ENCODE data around the gene POP5.

POP5 gene

DNA sequence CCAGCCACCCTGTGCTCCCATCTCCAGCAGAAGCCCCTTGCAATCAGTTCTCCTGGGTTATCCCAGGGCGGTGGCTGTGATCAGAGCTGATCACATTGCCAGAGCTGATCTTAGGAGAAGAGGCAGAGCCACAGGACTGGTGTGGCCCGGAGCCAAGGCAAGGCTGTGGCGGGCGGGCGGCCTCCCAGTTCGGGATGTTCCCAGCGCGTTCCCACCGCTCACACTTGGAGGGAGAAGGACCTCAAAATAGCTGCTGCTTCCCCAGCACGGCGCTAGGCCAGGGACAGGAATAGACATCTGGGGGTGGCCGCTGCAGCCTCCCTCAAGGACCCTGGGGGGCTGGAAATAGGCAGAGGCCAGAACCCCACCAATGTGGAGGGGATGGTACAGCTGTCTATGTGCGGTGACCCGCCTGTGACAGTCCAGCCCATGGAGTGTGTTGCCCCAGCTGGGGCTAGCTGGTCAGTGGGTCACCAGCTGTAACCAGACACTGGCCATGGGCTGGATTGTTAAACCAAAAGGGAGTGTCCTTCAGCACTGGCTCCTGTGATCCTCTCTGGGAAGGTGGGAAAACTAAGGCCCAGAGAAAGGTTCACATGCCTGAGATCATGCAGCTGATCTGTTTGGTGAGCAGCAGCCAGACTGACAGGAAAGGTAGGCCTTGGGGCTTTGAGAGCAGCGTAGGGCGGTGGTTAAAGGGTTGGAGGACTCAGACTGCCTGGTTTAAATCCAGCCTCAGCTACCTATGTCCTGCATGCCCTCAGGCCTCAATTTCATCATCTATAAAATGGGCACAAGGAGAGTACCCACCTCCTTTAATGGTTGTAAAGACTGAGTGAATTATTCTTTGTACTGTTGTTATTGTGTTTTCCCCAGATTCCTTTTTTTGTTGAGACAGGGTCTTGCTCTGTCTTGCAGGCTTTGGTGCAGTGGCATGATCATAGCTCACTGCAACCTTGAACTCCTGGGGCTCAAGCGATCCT is 8.0 kb upstream of the POP5 start:
- no peak for DNase-seq

GRCh38 chr12:120588371-120588770 is 7.2 kb upstream of the POP5 start:
- DNase-seq, result no peak

DNA sequence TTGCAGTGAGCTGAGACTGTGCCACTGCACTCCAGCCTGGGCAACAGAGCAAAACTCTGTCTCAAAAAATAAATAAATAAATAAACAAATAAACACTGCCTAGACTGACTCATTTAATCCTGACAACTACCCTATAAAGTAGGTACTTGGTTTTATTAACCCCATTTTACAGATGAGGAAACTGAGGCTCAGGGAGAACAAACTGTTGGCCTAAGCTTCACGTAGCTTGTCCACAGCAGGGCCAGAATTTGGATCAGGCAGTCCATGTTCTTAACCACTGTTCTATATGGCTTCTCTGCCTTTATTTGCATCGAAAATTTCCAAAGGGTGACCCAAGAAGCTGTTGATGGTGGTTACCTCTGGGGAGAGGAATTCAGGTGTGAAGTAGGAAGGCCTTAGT is 5.7 kb upstream of the POP5 start:
- DNase-seq, result no peak

- no peak for DNase-seq
Observed at GRCh38 chr12:120586206-120586605, 5.0 kb upstream of the POP5 start.

DNA sequence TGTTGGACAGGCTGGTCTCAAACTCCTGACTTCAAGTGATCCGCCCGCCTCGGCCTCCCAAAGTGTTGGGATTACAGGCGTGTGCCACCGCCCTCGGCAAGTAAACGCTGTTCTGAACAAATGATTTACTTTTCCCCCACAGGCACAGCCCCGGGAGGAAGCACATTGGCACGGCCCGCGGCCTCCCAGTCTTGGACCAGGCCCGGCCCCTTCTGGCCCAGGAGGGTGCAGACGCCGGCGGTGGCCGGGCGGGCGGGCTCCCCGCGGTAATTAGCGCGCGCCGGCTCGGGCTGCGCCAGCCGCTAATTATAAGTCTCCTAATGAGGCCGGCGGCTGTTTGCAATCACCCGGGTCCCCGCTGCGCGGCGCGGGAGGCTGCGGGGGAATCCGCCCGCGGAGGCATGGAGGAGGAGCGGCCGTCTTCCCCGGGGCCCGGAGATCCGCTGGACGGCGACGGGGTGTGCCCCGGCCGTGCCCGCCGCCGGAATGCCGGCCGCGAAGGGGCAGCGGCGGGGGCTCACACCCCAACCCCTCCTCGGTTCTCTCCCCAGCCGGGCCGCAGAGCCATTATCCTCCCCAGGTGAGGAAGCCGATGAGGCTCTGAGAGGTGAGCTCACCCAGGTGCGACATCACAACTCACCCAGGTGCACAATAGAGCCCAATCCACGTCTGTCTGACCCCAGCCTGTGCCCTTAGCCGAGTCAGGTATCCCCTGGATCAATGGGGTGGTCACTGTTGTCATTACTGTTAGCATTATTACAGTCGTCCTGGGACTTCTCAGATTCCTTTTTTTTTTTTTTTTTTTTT is 3.3 kb upstream of the POP5 start:
- peak; percentile 62 for DNase-seq

DNA sequence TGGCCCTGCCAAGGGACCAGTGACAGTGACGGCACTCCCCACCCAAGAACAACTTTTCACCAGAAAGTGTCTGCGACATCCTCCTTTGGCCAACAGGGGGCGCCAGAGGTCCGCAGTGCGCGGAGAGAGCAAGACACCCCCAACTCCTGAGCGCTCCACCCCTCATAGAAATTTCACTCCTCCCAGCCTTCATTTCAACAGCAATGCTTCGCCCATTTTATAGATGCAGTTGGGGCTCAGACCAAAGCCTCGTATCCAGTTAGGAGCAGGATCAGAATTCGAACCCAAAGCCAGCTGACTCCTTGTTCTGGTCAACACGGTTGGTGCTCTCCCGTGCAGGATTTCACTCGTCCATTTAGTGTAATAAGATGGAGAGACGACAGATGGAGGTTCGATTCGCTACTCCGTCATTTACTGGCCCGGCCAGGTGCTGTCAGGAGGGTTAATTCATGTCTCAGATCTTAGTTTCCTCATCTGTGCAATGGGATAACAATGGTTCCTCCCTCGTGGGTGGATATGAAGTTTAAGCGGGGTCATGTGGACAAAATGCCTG is 2.4 kb upstream of the POP5 start:
- peak; percentile 88 for DNase-seq

GRCh38 chr12:120581998-120582397 is 796 bp upstream of the POP5 start:
- DNase-seq, result peak; percentile 18

DNA sequence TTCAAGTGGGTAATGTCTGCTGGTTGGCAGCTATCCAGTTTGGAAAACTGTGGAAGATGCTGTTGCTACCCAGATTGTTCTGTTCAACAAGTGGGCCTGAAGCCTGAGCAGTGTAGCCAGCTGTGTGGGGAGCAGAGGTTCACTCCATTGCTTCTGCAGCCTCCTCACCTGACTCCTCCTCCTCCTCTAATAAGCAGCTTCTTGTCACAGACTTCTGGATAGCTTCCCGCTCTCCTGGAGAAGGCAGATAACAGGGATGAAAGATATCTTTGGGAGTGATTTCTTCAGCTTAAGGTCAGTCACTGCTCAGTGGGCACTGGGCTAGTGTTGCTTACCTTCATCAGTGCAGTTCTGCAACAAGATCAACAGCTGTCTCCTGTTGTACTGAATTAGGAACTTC is 2.0 kb downstream of the POP5 start:
- no peak for DNase-seq

DNA sequence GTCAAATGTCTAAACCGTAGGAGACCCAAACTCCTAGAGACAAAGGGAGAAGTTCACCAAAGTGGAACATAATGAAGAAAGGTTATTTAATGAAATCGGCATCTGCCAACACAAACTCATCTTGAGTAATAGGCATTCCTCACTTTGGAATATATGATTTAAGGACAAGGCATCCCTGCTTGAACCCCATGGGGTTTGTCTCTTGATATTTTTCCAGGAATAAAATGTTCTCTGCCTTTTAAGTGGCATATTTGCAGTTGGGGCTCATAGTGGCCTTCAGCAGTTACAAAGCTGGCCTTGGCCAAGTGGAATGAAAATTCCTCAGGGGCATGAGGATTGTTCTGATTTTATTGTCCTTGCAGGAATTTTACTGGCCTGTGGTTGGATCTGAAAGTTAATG is 7.1 kb downstream of the POP5 start:
- DNase-seq, result no peak

DNA sequence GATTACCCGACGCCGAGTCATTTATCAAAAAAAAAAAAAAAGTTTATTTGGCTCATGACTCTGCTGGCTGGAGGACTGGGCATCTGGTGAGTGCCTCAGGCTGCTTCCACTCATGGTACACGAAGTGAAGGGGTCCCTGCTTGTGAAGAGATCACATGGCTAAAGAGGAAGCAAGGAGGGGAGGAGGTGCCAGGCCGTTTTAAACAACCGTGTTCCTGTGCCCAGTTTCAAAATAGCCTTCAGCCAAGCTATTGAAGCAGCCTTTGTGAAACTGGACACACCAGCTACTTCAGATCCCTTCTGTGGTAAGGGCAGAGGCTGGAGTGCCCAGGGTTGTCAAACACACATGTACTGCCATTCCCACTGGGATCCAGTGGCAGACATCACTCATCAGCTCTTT is 7.6 kb downstream of the POP5 start:
- DNase-seq, result no peak

- no peak for DNase-seq
Observed at GRCh38 chr12:120571299-120571698, 9.9 kb downstream of the POP5 start.

GRCh38 chr12:120563495-120563894 is 17.7 kb downstream of the POP5 start:
- DNase-seq, result no peak

GRCh38 chr12:120562906-120563305 is 18.3 kb downstream of the POP5 start:
- DNase-seq, result no peak

- DNase-seq, result no peak
Observed at GRCh38 chr12:120557589-120557988, 23.6 kb downstream of the POP5 start.

- DNase-seq, result no peak
Observed at GRCh38 chr12:120554678-120555077, 26.5 kb downstream of the POP5 start.

- DNase-seq, result no peak
Observed at GRCh38 chr12:120546050-120546386, 35.2 kb downstream of the POP5 start.

GRCh38 chr12:120544691-120545090 is 36.5 kb downstream of the POP5 start:
- DNase-seq, result no peak

GRCh38 chr12:120542166-120542565 is 39.0 kb downstream of the POP5 start:
- no peak for DNase-seq

DNA sequence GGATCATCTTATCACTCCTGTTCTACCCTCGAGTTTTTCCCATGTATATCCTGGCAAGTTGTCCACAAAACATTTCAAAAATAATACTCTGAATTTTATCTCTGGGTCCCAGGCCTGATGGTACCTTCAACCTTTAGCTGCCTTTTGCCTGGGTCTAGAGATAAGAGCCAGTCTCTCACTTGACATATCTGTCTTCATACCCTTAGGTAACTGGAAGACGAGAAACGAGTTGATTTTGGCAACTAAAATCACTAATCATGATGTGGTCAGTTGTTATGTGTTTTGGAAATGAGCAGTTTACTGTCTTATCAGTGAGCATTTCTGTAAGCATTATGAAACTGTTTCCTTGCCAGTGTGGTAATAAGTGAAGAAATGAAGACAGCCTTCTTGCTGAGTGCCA is 40.8 kb downstream of the POP5 start:
- peak; percentile 42 for DNase-seq

- DNase-seq, result peak; percentile 69
Observed at GRCh38 chr12:120539303-120539702, 41.9 kb downstream of the POP5 start.

GRCh38 chr12:120538281-120539156 is 42.7 kb downstream of the POP5 start:
- DNase-seq, result peak; percentile 26

GRCh38 chr12:120537856-120538220 is 43.4 kb downstream of the POP5 start:
- no peak for DNase-seq
